GM12878 (cell line): ENCODE data around the gene KRTAP4-1. TPM values are rescaled to one million over a fixed set of nuclear protein-coding genes. Genes with fewer than 3 reads are reported as not detected.

Experiments used
- ATAC-seq: fragments of 200-7000 bp; cut with Tn5 transposase; 3 replicates; pipeline ENCODE4 v1.9.1; 2020; ENCODE audit warnings: mild to moderate bottlenecking, moderate library complexity
- BruUV-seq: library from RNA; stranded (reverse); fragments of 400-500 nt; replicated peaks from 2 replicates; lab custom pipeline; 2021; lab: Mats Ljungman, UMichigan
- CTCF ChIA-PET: fragments of 300-600 bp; sonication (Branson Sonifier 250); formaldehyde crosslinking; extraction: SDS; loops from one replicate; lab custom pipeline; 2021; ENCODE audit warnings: inconsistent platforms; lab: Yijun Ruan, JAX
- POLR2A ChIA-PET: fragments of 350-600 bp; formaldehyde crosslinking; extraction: SDS; loops from one replicate; lab custom pipeline; 2021; ENCODE audit warnings: inconsistent platforms; lab: Charles Lee
- RAD21 ChIA-PET: fragments of 300-600 bp; sonication (Branson Sonifier 250); formaldehyde crosslinking; loops from one replicate; lab custom pipeline; 2023; ENCODE audit warnings: antibody characterized with exemption; ENCODE audit not compliant: unreplicated experiment; lab: Charles Lee
- SMC1A ChIA-PET: fragments of 300-600 bp; sonication (Branson Sonifier 250); formaldehyde crosslinking; loops from one replicate; lab custom pipeline; 2023; ENCODE audit not compliant: unreplicated experiment, uncharacterized antibody; lab: Charles Lee
- DNase-seq: peaks from one replicate; pipeline ENCODE4 v3.0.0-alpha.2; 2011; ENCODE audit warnings: low read depth, low spot score
- FAIRE-seq: peaks from 3 replicates; lab custom pipeline; 2011; peaks lifted over from hg19 to GRCh38; lab: Jason Lieb, UNC
- H2AFZ ChIP-seq: 2 replicates; pipeline ENCODE4 v1.6.0; 2011; ENCODE audit warnings: low read depth, low read length, control low read depth; ENCODE audit not compliant: control insufficient read depth
- H3K27ac ChIP-seq: 2 replicates; pipeline ENCODE4 v1.5.1; 2011; ENCODE audit warnings: control low read depth; ENCODE audit not compliant: control insufficient read depth, insufficient read depth
- H3K27me3 ChIP-seq, 2 experiments: replicated peaks in 1 of 2; 2 replicates each; pipeline versions ENCODE4 v1.6.0 to v1.6.1; 2011; ENCODE audit warnings: low read length in 1 of 2; ENCODE audit not compliant: control insufficient read depth in 2 of 2, insufficient read depth in 2 of 2
- H3K36me3 ChIP-seq, 2 experiments: 2 replicates each; pipeline ENCODE4 v1.5.1; 2011; ENCODE audit warnings: low read length in 1 of 2; ENCODE audit not compliant: control insufficient read depth in 2 of 2, insufficient read depth in 2 of 2
- H3K4me1 ChIP-seq: 2 replicates; pipeline ENCODE4 v1.6.1; 2011; ENCODE audit warnings: mild to moderate bottlenecking, low read length, moderate library complexity, mixed read lengths; ENCODE audit not compliant: control insufficient read depth, insufficient read depth
- H3K4me2 ChIP-seq: 2 replicates; pipeline ENCODE4 v1.6.0; 2011; ENCODE audit warnings: control low read depth; ENCODE audit not compliant: control insufficient read depth, insufficient read depth
- H3K4me3 ChIP-seq: fragments of 200-600 bp; sonication (generic); 2 replicates; pipeline ENCODE4 v1.5.1; 2016
- H3K79me2 ChIP-seq: 2 replicates; pipeline ENCODE4 v1.6.0; 2011; ENCODE audit warnings: low read length; ENCODE audit not compliant: control insufficient read depth, insufficient read depth
- H3K9ac ChIP-seq: 2 replicates; pipeline ENCODE4 v1.8.0; 2011; ENCODE audit warnings: low read length, control low read depth, mixed read lengths; ENCODE audit not compliant: control insufficient read depth, insufficient read depth
- H3K9me3 ChIP-seq: replicated peaks from 3 replicates; pipeline ENCODE4 v1.5.1; 2011; ENCODE audit warnings: mild to moderate bottlenecking, low read length; ENCODE audit not compliant: control insufficient read depth, insufficient read depth
- H4K20me1 ChIP-seq: 2 replicates; pipeline ENCODE4 v1.6.0; 2011; ENCODE audit not compliant: control insufficient read depth, insufficient read depth
- ASH2L ChIP-seq: fragments of 300-600, 200-600 bp; sonication (generic); IDR thresholded peaks from 2 replicates; pipeline ENCODE4 v1.6.1; 2017; ENCODE audit warnings: low read depth, mild to moderate bottlenecking, borderline replicate concordance
- BCL11A ChIP-seq: IDR thresholded peaks from 2 replicates; pipeline ENCODE4 v1.6.1; 2011; ENCODE audit warnings: low read depth, low read length
- CHD2 ChIP-seq: IDR thresholded peaks from 2 replicates; pipeline ENCODE4 v1.6.1; 2011; ENCODE audit warnings: low read depth, low read length, improper control_type of control experiment, borderline replicate concordance
- DPF2 ChIP-seq: fragments of 450-650 bp; IDR thresholded peaks from 2 replicates; pipeline ENCODE4 v1.6.1; 2017; ENCODE audit warnings: mild to moderate bottlenecking
- EZH2 ChIP-seq: IDR thresholded peaks from 2 replicates; pipeline ENCODE4 v1.6.1; 2012; ENCODE audit warnings: low read depth, mild to moderate bottlenecking, control low read depth, inconsistent platforms, low read length, borderline replicate concordance; ENCODE audit not compliant: control insufficient read depth
- FOS ChIP-seq: IDR thresholded peaks from 3 replicates; pipeline ENCODE4 v1.6.1; 2011; ENCODE audit warnings: borderline replicate concordance; ENCODE audit not compliant: insufficient read length; ENCODE audit errors: extremely low read depth
- HDGF ChIP-seq: fragments of 450-650 bp; IDR thresholded peaks from 2 replicates; pipeline ENCODE4 v1.6.1; 2016; ENCODE audit warnings: antibody characterized with exemption
- IRF4 ChIP-seq: IDR thresholded peaks from 2 replicates; pipeline ENCODE4 v1.6.1; 2011; ENCODE audit warnings: low read depth, low read length
- NFYB ChIP-seq: IDR thresholded peaks from 2 replicates; pipeline ENCODE4 v1.6.1; 2011; ENCODE audit warnings: low read depth, mild to moderate bottlenecking, low read length, improper control_type of control experiment, moderate library complexity; ENCODE audit not compliant: insufficient read depth
- RCOR1 ChIP-seq: conservative IDR thresholded peaks from 2 replicates; pipeline ENCODE4 v1.6.1; 2012; ENCODE audit warnings: low read depth, low read length, improper control_type of control experiment
- SREBF2 ChIP-seq: IDR thresholded peaks from 2 replicates; pipeline ENCODE4 v1.6.1; 2012; ENCODE audit warnings: mild to moderate bottlenecking, low read length
- TARDBP ChIP-seq: IDR thresholded peaks from 2 replicates; pipeline ENCODE4 v1.6.1; 2016; ENCODE audit warnings: borderline replicate concordance
- TCF12 ChIP-seq: IDR thresholded peaks from 2 replicates; pipeline ENCODE4 v1.6.1; 2011; ENCODE audit warnings: low read depth, mild to moderate bottlenecking, low read length
- YY1 ChIP-seq: IDR thresholded peaks from 2 replicates; pipeline ENCODE4 v1.6.1; 2011; ENCODE audit warnings: low read depth, mild to moderate bottlenecking, low read length
- WGBS: methylation state at CpG from one replicate; pipeline ENCODE4 v1.1.6; 2016; ENCODE audit warnings: low lambda C conversion rate; ENCODE audit not compliant: insufficient replicate concordance, insufficient coverage; ENCODE audit errors: missing lambda C conversion rate; 5-methylcytosine and 5-hydroxymethylcytosine counted together
- in situ Hi-C: fragments of 300-500 bp; cut with MboI; formaldehyde crosslinking; loops from 9 replicates; pipeline ENCODE4 v1.14.3; 2018; ENCODE audit warnings: mixed read lengths
- intact Hi-C: fragments of 100-400 bp; cut with micrococcal nuclease; formaldehyde crosslinking; loops from one replicate; pipeline ENCODE4 v1.14.2; 2022; ENCODE audit not compliant: unreplicated experiment
- polyA plus RNA-seq, 11 experiments: library from polyadenylated mRNA; depleted of rRNA in 4 of 11; unstranded in 6 of 11; stranded (reverse) in 5 of 11; fragments of >200 nt; fragmentation: Nextera tagmentation in 4 of 11; fragmentation: Illumina TruSeq in 1 of 11; extraction: Ambion mirVana in 4 of 11; extraction: Trizol in 1 of 11; gene quantifications; 1 replicate in 1 of 11; 2 replicates in 10 of 11; pipeline versions ENCODE4 v1.2.1 to v1.2.3, GENCODE V29; 2011 to 2016; ENCODE audit warnings: inconsistent platforms in 2 of 11, missing spikeins in 2 of 11, low read depth in 1 of 11
- total RNA-seq, 4 experiments: library from RNA; depleted of rRNA in 3 of 4; stranded (reverse); fragments of >200 nt in 3 of 4; fragmentation: Illumina TruSeq in 1 of 4; extraction: Trizol in 1 of 4; gene quantifications; 2 replicates each; pipeline versions ENCODE4 v1.2.1 to v1.2.3, GENCODE V29; 2013 to 2021
- TF ChIP-seq, protein P1 (sequence below): IDR thresholded peaks from 2 replicates; pipeline ENCODE4 v1.6.1; 2012; ENCODE audit warnings: low read depth, low read length, improper control_type of control experiment
- TF ChIP-seq, protein P2 (sequence below): IDR thresholded peaks from 2 replicates; pipeline ENCODE4 v1.6.1; 2012; ENCODE audit warnings: low read length, inconsistent platforms
- TF ChIP-seq, protein P3 (sequence below): fragments of 450-650 bp; IDR thresholded peaks from 2 replicates; pipeline ENCODE4 v1.6.1; 2016; ENCODE audit warnings: mild to moderate bottlenecking
- TF ChIP-seq, protein P4 (sequence below): fragments of 150-350 bp; IDR thresholded peaks from 2 replicates; pipeline ENCODE4 v1.6.1; 2014; ENCODE audit warnings: mild to moderate bottlenecking, low read depth, low read length

The KRTAP4-1 gene
- total and polyA plus RNA-seq, 10 of the 15 experiments (the other 5 are each of a cell fraction or from before 2014, with no cell fraction given) = not detected

DNA sequence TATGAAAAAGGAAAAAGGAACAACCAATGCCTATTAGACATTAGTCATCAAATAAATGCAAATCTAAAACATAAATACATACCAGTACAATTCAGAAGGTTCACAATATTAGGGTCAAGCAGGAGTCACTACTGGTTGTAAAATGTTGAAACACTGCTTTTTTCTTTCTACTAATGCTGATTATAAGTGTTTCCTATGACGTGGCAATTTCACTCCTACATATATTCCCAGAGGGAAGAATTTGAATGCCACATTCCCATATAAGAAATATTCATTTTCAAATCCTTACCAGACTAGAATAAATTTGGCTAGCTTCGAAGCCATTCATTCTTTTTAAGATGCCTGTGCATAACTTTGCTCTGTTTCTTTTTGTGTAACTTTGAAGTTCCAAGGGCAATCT is 39.1 kb upstream of the KRTAP4-1 start:
- no TSS peak for BruUV-seq
- POLR2A ChIA-PET = no interaction called here
- Histone ChIP-seq H4K20me1 (no peaks in the 10 kb centered on the region), H3K27me3 (peaks cover 0 to 3% of the 10 kb centered on the region in 2 experiments; a peak in 1 of 4 replicates), H3K9me3 (no peaks in the 10 kb centered on the region), H3K79me2 (no peaks in the 10 kb centered on the region), H3K4me2 (no peak overlapping the region), H3K4me3 (no peak overlapping the region), H3K27ac (no peak overlapping the region), H3K36me3 (no peaks in the 10 kb centered on the region), H3K4me1 (no peaks in the 10 kb centered on the region), H2AFZ (no peak overlapping the region), H3K9ac (no peak overlapping the region)
- TF ChIP-seq RCOR1 = no peak
- no peak for TF ChIP-seq IRF4
- TF ChIP-seq, protein P1, sequence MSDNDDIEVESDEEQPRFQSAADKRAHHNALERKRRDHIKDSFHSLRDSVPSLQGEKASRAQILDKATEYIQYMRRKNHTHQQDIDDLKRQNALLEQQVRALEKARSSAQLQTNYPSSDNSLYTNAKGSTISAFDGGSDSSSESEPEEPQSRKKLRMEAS = no peak
- TF ChIP-seq YY1 = no peak
- TF ChIP-seq, protein P2, sequence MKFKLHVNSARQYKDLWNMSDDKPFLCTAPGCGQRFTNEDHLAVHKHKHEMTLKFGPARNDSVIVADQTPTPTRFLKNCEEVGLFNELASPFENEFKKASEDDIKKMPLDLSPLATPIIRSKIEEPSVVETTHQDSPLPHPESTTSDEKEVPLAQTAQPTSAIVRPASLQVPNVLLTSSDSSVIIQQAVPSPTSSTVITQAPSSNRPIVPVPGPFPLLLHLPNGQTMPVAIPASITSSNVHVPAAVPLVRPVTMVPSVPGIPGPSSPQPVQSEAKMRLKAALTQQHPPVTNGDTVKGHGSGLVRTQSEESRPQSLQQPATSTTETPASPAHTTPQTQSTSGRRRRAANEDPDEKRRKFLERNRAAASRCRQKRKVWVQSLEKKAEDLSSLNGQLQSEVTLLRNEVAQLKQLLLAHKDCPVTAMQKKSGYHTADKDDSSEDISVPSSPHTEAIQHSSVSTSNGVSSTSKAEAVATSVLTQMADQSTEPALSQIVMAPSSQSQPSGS = no peak
- no peak for TF ChIP-seq ASH2L
- TF ChIP-seq SREBF2 = no peak
- TF ChIP-seq, protein P3, sequence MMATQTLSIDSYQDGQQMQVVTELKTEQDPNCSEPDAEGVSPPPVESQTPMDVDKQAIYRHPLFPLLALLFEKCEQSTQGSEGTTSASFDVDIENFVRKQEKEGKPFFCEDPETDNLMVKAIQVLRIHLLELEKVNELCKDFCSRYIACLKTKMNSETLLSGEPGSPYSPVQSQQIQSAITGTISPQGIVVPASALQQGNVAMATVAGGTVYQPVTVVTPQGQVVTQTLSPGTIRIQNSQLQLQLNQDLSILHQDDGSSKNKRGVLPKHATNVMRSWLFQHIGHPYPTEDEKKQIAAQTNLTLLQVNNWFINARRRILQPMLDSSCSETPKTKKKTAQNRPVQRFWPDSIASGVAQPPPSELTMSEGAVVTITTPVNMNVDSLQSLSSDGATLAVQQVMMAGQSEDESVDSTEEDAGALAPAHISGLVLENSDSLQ = no peak
- TF ChIP-seq EZH2 = no peak
- TF ChIP-seq, protein P4, sequence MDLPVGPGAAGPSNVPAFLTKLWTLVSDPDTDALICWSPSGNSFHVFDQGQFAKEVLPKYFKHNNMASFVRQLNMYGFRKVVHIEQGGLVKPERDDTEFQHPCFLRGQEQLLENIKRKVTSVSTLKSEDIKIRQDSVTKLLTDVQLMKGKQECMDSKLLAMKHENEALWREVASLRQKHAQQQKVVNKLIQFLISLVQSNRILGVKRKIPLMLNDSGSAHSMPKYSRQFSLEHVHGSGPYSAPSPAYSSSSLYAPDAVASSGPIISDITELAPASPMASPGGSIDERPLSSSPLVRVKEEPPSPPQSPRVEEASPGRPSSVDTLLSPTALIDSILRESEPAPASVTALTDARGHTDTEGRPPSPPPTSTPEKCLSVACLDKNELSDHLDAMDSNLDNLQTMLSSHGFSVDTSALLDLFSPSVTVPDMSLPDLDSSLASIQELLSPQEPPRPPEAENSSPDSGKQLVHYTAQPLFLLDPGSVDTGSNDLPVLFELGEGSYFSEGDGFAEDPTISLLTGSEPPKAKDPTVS = no peak
- no peak for TF ChIP-seq TARDBP
- no peak for TF ChIP-seq CHD2
- TF ChIP-seq NFYB = no peak
- no peak for TF ChIP-seq HDGF
- TF ChIP-seq BCL11A = no peak
- no peak for TF ChIP-seq TCF12
- no peak for TF ChIP-seq FOS
- TF ChIP-seq DPF2 = no peak
- RAD21 ChIA-PET = no interaction called here
- WGBS = 2% methylated on average over 2 of the region's 2 CpGs
- CTCF ChIA-PET = no interaction called here
- FAIRE-seq (no peak), ATAC-seq (no peak), DNase-seq (no peak)
- in situ Hi-C loops = no loop called here
- SMC1A ChIA-PET = no interaction called here
- intact Hi-C loops = no loop called here
